Endothelial cell of umbilical vein (primary cell): Measurements from ENCODE around the gene HINT2. TPM values are rescaled to one million over a fixed set of nuclear protein-coding genes. Genes with fewer than 3 reads are reported as not detected.

Experiments
- BruUV-seq: library from RNA; stranded (reverse); fragments of 400-500 nt; replicated peaks from 2 replicates; lab custom pipeline; 2021; lab: Mats Ljungman, UMichigan
- CTCF ChIA-PET: fragments of 300-600, 350-600 bp; sonication (Branson Sonifier 250); formaldehyde crosslinking; loops from one replicate; lab custom pipeline; 2021; ENCODE audit warnings: antibody characterized with exemption, inconsistent platforms; lab: Charles Lee
- POLR2A ChIA-PET: fragments of 300-600, 350-600 bp; sonication (Branson Sonifier 250); formaldehyde crosslinking; loops from one replicate; lab custom pipeline; 2021; ENCODE audit warnings: antibody characterized with exemption, inconsistent platforms; lab: Charles Lee
- DNase-seq: peaks from one replicate; pipeline ENCODE4 v3.0.0-alpha.2; 2011; ENCODE audit warnings: low read depth, low spot score
- FAIRE-seq: peaks from 2 replicates; lab custom pipeline; 2011; peaks lifted over from hg19 to GRCh38; lab: Jason Lieb, UNC
- H2AFZ ChIP-seq: 2 replicates; pipeline ENCODE4 v1.6.0; 2012; ENCODE audit warnings: low read depth, low read length, control low read depth, inconsistent platforms
- H3K27ac ChIP-seq: 2 replicates; pipeline ENCODE4 v1.5.1; 2011; ENCODE audit warnings: low read depth, mild to moderate bottlenecking, control low read depth, low read length, moderate library complexity; ENCODE audit not compliant: insufficient read depth
- H3K27me3 ChIP-seq, 2 experiments: 2 replicates each; pipeline versions ENCODE4 v1.6.0 to v1.6.1; 2011; ENCODE audit warnings: low read length in 2 of 2, mixed read lengths in 1 of 2; ENCODE audit not compliant: control insufficient read depth in 2 of 2, insufficient read depth in 2 of 2
- H3K36me3 ChIP-seq, 2 experiments: 2 replicates in 1 of 2; 3 replicates in 1 of 2; pipeline ENCODE4 v1.5.1; 2011; ENCODE audit warnings: low read length in 2 of 2, mild to moderate bottlenecking in 1 of 2, moderate library complexity in 1 of 2; ENCODE audit not compliant: control insufficient read depth in 2 of 2, insufficient read depth in 2 of 2; ENCODE audit errors: extremely low read depth in 1 of 2
- H3K4me1 ChIP-seq: 3 replicates; pipeline ENCODE4 v1.5.1; 2011; ENCODE audit warnings: mild to moderate bottlenecking, low read length; ENCODE audit not compliant: control insufficient read depth, insufficient read depth; ENCODE audit errors: extremely low read depth
- H3K4me2 ChIP-seq: 2 replicates; pipeline ENCODE4 v1.6.1; 2011; ENCODE audit warnings: low read length, control low read depth, mixed read lengths; ENCODE audit not compliant: insufficient read depth
- H3K4me3 ChIP-seq, 3 experiments: fragments of 200-600 bp in 1 of 3; sonication (generic), shearing (Covaris generic) in 1 of 3; replicated peaks in 1 of 3; 2 replicates each; pipeline ENCODE4 v1.5.1; 2011 to 2016; ENCODE audit warnings: control low read depth in 3 of 3, low read length in 3 of 3, mild to moderate bottlenecking in 2 of 3, inconsistent platforms in 1 of 3, low read depth in 1 of 3, moderate library complexity in 1 of 3; ENCODE audit not compliant: insufficient read depth in 1 of 3
- H3K79me2 ChIP-seq: 2 replicates; pipeline ENCODE4 v1.6.0; 2012; ENCODE audit warnings: low read length, inconsistent platforms; ENCODE audit not compliant: control insufficient read depth, insufficient read depth
- H3K9ac ChIP-seq: replicated peaks from 2 replicates; pipeline ENCODE3; 2011; ENCODE audit warnings: low read length, control low read depth; ENCODE audit not compliant: insufficient read depth; ENCODE audit errors: extremely low read depth
- H3K9me1 ChIP-seq: replicated peaks from 3 replicates; pipeline ENCODE4 v1.6.0; 2011; ENCODE audit warnings: mild to moderate bottlenecking, low read length; ENCODE audit not compliant: control insufficient read depth, insufficient read depth; ENCODE audit errors: extremely low read depth
- H3K9me3 ChIP-seq: replicated peaks from 2 replicates; pipeline ENCODE4 v1.5.1; 2012; ENCODE audit warnings: low read length, inconsistent platforms; ENCODE audit not compliant: control insufficient read depth, insufficient read depth
- H4K20me1 ChIP-seq: replicated peaks from 2 replicates; pipeline ENCODE3; 2011; ENCODE audit warnings: mild to moderate bottlenecking, low read length; ENCODE audit not compliant: control insufficient read depth, insufficient read depth; ENCODE audit errors: extremely low read depth
- CTCF ChIP-seq, 2 donors: IDR thresholded peaks; 1 replicate in 1 of 2; 2 replicates in 1 of 2; pipeline ENCODE4 v1.5.1; 2011; ENCODE audit warnings: low read length in 2 of 2, mild to moderate bottlenecking in 2 of 2, moderate library complexity in 2 of 2, control low read depth in 1 of 2, inconsistent platforms in 1 of 2, low read depth in 1 of 2; ENCODE audit not compliant: insufficient read depth in 1 of 2; ENCODE audit errors: extremely low read depth in 1 of 2
- EZH2 ChIP-seq: IDR thresholded peaks from 2 replicates; pipeline ENCODE4 v1.6.1; 2012; ENCODE audit warnings: borderline replicate concordance, low read depth, mild to moderate bottlenecking, moderate library complexity, low read length, inconsistent platforms; ENCODE audit not compliant: severe bottlenecking
- FOS ChIP-seq: IDR thresholded peaks from 2 replicates; pipeline ENCODE4 v1.6.1; 2011; ENCODE audit warnings: mild to moderate bottlenecking, low read length, moderate library complexity, borderline replicate concordance; ENCODE audit not compliant: insufficient read depth
- GATA2 ChIP-seq: IDR thresholded peaks from 2 replicates; pipeline ENCODE4 v1.7.0; 2011; ENCODE audit warnings: low read depth, mild to moderate bottlenecking, moderate library complexity, mixed read lengths, low read length; ENCODE audit not compliant: insufficient read length, insufficient read depth
- JUN ChIP-seq: IDR thresholded peaks from 2 replicates; pipeline ENCODE4 v1.6.1; 2011; ENCODE audit warnings: borderline replicate concordance, low read depth; ENCODE audit not compliant: insufficient read length, insufficient read depth
- MAX ChIP-seq: IDR thresholded peaks from 2 replicates; pipeline ENCODE4 v1.6.1; 2011; ENCODE audit not compliant: insufficient read depth, insufficient read length
- MYC ChIP-seq: IDR thresholded peaks from one replicate; pipeline ENCODE4 v1.6.1; 2011; ENCODE audit warnings: mild to moderate bottlenecking, low read depth, low read length
- POLR2A ChIP-seq: IDR thresholded peaks from 2 replicates; pipeline ENCODE4 v1.6.1; 2012; ENCODE audit warnings: low read depth, mild to moderate bottlenecking, control low read depth, low read length
- POLR2AphosphoS5 ChIP-seq: IDR thresholded peaks from 2 replicates; pipeline ENCODE4 v1.6.1; 2012; ENCODE audit warnings: low read depth, mild to moderate bottlenecking, control low read depth, low read length, moderate library complexity; ENCODE audit not compliant: insufficient read depth
- dilution Hi-C: fragments of 300-500 bp; cut with MboI; formaldehyde crosslinking; loops from one replicate; pipeline ENCODE4 v1.15.0; 2019; ENCODE audit warnings: low sequenced_read_pairs; ENCODE audit not compliant: extremely low pct_ligation_motif_present
- intact Hi-C: fragments of 100-400 bp; cut with micrococcal nuclease; formaldehyde crosslinking; loops from one replicate; pipeline ENCODE4 v1.10.0; 2022
- polyA plus RNA-seq, 4 experiments: library from polyadenylated mRNA; depleted of rRNA in 3 of 4; stranded (reverse) in 3 of 4; unstranded in 1 of 4; fragments of >200 nt; gene quantifications; 2 replicates each; pipeline versions ENCODE4 v1.2.1 to v1.2.3, GENCODE V29; 2011 to 2012; ENCODE audit warnings: missing spikeins in 1 of 4
- total RNA-seq: library from RNA; stranded (reverse); gene quantifications from 2 replicates; pipeline ENCODE4 v1.2.3, GENCODE V29; 2021

The HINT2 gene
- total and polyA plus RNA-seq, 2 donors (not counting 3 experiments of a cell fraction or from before 2014, with no cell fraction given), result 27.2 to 42.1 TPM

GRCh38 chr9:35766997-35767396 lies 47.8 kb downstream of the HINT2 start:
- TF ChIP-seq JUN (peak; percentile 2), CTCF (IDR thresholded peaks at IDR 0.05; ENCODE audit: extremely low read depth in 1 of 2, insufficient read depth in 1 of 2, low read depth in 1 of 2, low read length in 2 of 2) (no peak)
- H3K4me1 ChIP-seq, result peaks cover 23% of the 10 kb centered on the region
- H3K27me3 ChIP-seq, result no peaks in the 10 kb centered on the region
- H3K79me2 ChIP-seq, result no peaks in the 10 kb centered on the region
- no peaks in the 10 kb centered on the region for H3K36me3 ChIP-seq
- FAIRE-seq (no peak), DNase-seq (no peak)
- H3K27ac ChIP-seq, result no peak overlapping the region
- H4K20me1 ChIP-seq, result no peaks in the 10 kb centered on the region
- BruUV-seq, result no TSS peak
- ChIA-PET CTCF (interaction anchor here (1.4 kb wide), 1 partner anchor 116 kb away, joined by 4 read pairs; no protein-coding TSS in a partner anchor), POLR2A (no interaction called here)
- H2AFZ ChIP-seq, result no peak overlapping the region
- H3K4me3 ChIP-seq, result no peak overlapping the region
- intact Hi-C loops, result no loop called here
- H3K4me2 ChIP-seq, result no peak overlapping the region
- no peak overlapping the region for H3K9ac ChIP-seq
- no peaks in the 10 kb centered on the region for H3K9me1 ChIP-seq
- dilution Hi-C loops, result no loop called here
- no peaks in the 10 kb centered on the region for H3K9me3 ChIP-seq

- no peaks in the 10 kb centered on the region for H3K9me1 ChIP-seq
- H4K20me1 ChIP-seq, result no peaks in the 10 kb centered on the region
- dilution Hi-C loops (no loop called here), intact Hi-C loops (no loop called here)
- no peak for TF ChIP-seq MAX
- no peak for TF ChIP-seq POLR2A
- TF ChIP-seq JUN, result no peak
- no peak for TF ChIP-seq CTCF (IDR thresholded peaks at IDR 0.05; ENCODE audit: extremely low read depth in 1 of 2, insufficient read depth in 1 of 2, low read depth in 1 of 2, low read length in 2 of 2)
- no peak for TF ChIP-seq EZH2
- no peak for TF ChIP-seq MYC
- no peak for TF ChIP-seq FOS
- TF ChIP-seq POLR2AphosphoS5, result no peak
- no peak for TF ChIP-seq GATA2
- H3K27ac ChIP-seq, result no peak overlapping the region
- ChIA-PET POLR2A (no interaction called here), CTCF (interaction anchor here (0.9 kb wide), 1 partner anchor 27 kb away, joined by 3 read pairs; no protein-coding TSS in a partner anchor)
- DNase-seq (no peak), FAIRE-seq (no peak)
- BruUV-seq, result no TSS peak
- no peaks in the 10 kb centered on the region for H3K27me3 ChIP-seq
- H3K9me3 ChIP-seq, result no peaks in the 10 kb centered on the region
- no peak overlapping the region for H3K4me2 ChIP-seq
- H3K4me3 ChIP-seq, result no peak overlapping the region
- H3K4me1 ChIP-seq, result peaks cover 34% of the 10 kb centered on the region
- no peak overlapping the region for H3K9ac ChIP-seq
- H3K79me2 ChIP-seq, result no peaks in the 10 kb centered on the region
- H3K36me3 ChIP-seq, result no peaks in the 10 kb centered on the region
- H2AFZ ChIP-seq, result no peak overlapping the region
These were observed 51.0 kb downstream of the HINT2 start for GRCh38 chr9:35763803-35764202.
